HG03558 (cell line): ENCODE data around the gene SCN8A.
"Not testable (repeated sequence)": the region's sequence is repeated elsewhere in the genome, so short reads cannot be mapped to it uniquely, and the experiment has no call there.

Experiments
- ATAC-seq: cut with Tn5 transposase; IDR thresholded peaks from one replicate; pipeline ENCODE4 v1.9.1; 2021; ENCODE audit warnings: moderate number of reproducible peaks; ENCODE audit not compliant: unreplicated experiment; ENCODE audit errors: extremely low read depth

Gene SCN8A

DNA sequence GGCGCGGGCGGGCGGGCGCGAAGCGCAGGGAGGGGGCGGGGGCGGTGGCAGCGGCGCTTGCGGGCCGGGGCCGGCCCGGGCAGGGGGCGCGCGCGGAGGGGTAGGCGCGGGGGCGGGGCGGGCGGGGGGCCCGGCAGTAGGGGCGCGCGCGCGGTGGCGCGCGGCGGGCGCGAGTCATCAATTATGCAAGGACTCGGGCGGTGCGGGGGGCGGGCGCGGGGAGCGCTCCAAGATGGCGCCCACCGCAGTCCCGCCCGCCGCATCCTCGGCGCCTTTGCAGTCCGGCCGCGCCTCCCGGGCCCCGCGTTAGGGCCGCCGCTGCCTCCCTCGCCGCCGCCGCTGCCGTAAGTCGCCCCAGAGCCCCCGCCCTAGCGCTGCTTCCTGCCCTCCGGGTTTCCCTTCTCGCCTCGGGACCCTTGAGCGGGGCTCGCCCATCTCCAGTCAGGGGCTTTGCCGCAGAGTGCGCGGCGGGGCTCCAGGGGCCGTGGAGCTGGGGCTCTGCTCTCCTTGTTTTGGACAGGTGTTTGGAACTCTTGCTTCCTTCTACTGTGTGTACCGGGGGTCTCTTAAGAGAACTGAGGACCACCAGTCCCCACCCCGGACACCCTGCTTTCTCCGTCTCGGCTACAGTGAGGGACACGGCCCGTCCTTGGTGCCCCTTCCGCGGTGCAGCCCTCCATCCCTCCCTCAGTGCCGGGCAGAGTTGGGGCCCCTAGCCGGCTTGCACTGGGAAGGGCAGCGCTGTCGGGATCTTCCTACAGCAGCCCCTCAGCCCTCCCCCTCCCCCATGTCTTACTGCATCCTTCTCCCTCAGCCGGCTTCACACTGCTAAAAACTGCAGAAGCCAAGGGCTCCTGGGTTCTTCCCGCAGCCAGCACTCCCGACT is at the start of gene SCN8A:
SCN8A (plus strand) TSS at position 218 of the 886 bp plus-strand sequence. CDS start 71,585 bp downstream, outside the sequence.
- no peak for ATAC-seq

GRCh38 chr12:51546097-51546496 is 44.9 kb upstream of the SCN8A start:
- no peak for ATAC-seq

GRCh38 chr12:51547606-51548005 is 43.4 kb upstream of the SCN8A start:
- ATAC-seq: no peak

DNA sequence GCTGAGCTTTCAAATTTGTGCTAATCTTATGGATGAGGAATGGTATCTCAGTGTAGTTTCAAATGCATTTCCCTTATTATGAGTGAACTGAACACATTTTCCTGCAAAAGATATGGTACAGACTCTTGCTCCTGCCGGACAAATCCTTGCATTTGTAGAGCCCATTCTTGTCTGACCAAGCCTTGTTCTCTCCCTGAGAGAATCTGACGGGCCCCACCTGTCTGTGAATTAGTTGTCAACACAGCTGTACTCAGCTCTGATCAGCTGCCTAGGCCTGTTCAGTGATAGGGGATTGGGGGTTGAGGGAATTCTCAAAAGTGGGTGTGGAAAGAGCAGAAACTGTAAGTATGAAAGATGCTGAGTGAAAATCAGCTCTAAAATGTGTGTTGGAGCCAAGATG is 42.8 kb upstream of the SCN8A start:
- ATAC-seq: no peak

DNA sequence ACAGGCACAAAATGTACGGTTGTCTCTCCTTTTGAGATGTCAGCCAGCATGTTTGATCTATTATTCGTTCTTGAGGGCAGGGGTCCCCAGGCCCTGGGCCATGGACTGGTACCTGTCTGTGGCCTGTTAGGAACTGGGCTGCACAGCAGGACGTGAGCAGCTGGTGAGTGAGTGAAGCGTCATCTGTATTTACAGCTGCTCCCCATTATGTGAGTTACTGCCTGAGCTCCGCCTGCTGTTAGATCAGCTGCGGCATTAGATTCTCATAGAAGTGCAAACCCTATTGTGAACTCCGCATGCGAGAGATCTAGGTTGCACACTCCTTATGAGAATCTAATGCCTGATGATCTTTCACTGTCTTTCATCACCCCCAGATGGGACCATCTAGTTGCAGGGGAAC is 41.4 kb upstream of the SCN8A start:
- no peak for ATAC-seq

DNA sequence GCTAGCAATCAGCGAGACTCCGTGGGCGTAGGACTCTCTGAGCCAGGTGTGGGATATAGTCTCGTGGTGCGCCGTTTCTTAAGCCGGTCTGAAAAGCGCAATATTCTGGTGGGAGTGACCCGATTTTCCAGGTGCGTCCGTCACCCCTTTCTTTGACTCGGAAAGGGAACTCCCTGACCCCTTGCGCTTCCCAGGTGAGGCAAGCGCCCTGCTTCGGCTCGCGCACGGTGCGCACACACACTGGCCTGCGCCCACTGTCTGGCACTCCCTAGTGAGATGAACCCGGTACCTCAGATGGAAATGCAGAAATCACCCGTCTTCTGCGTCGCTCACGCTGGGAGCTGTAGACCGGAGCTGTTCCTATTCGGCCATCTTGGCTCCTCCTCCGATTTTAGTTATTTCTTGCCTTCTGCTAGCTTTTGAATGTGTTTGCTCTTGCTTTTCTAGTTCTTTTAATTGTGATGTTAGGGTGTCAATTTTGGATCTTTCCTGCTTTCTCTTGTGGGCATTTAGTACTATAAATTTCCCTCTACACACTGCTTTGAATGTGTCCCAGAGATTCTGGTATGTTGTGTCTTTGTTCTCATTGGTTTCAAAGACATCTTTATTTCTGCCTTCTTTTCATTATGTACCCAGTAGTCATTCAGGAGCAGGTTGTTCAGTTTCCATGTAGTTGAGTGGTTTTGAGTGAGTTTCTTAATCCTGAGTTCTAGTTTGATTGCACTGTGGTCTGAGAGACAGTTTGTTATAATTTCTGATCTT is 22.6 kb upstream of the SCN8A start:
- not testable (repeated sequence) for ATAC-seq

DNA sequence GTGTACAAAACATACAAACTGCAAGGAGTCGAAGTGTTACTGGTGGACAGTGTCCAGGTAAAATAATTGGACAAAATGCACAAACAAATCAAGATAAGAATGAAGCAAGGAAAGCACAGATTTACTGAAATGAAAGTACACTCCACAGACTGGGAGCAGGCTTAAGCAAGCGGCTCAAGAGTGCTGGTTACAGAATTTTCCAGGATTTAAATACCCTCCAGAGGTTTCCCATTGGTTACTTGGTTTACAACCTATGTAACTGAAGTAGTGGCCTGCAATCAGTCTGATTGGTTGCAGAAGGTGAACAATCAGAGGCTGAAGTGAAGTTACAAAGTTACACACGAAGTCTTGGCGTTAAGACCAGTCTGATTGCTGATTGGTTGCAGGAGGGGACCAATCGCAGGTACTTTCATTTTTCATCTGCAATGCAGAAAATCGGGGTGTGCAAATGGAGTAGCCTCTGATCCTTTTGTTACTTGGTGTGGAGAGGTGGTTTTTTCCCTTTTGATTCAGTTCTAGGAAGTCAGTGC is 11.6 kb upstream of the SCN8A start:
- no peak for ATAC-seq

DNA sequence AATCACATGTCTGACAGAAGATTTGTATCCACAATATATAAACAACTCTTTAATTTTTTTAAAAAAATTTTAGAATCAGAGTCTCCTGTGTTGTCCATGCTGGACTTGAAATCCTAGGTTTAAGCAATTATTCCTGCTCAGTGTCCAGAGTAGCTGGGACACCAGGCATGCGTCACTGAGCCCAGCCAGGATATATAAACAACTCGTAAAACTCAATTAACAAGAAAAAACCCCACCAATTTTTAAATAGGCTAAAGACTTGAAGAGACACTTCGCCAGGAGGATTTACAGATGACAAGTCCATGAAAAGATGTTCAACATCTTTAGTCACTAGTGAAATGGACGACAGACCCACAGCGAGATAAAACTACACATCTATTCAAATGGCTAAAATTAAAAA is 2.0 kb upstream of the SCN8A start:
- ATAC-seq: no peak

DNA sequence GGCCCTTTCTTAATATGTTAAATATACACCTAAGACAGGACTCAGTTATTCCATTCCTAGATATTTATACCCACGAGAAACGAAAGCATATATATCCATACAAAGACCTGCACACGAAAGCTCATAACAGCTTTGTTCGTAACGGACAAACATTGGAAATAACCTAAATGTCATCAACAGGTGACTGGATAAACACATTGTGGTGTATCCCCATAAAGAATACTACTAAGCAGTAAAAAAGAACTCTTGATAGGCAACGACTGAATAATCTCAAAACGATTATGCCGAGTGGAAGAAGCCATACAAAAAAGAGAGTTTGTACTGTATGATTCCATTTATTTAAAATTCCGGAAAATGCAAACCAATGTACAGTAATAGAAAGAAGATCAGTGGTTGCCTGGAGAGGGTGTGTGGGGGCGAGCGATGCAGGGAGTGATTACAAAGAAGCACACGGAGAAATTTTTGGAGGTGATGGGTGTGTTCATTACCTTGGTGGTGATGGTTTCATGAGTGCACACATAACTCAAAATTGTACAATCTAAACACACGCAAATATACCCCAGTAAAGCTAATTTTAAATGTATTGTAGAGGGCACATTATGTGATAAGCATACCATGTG is 1.4 kb upstream of the SCN8A start:
- ATAC-seq: no peak

DNA sequence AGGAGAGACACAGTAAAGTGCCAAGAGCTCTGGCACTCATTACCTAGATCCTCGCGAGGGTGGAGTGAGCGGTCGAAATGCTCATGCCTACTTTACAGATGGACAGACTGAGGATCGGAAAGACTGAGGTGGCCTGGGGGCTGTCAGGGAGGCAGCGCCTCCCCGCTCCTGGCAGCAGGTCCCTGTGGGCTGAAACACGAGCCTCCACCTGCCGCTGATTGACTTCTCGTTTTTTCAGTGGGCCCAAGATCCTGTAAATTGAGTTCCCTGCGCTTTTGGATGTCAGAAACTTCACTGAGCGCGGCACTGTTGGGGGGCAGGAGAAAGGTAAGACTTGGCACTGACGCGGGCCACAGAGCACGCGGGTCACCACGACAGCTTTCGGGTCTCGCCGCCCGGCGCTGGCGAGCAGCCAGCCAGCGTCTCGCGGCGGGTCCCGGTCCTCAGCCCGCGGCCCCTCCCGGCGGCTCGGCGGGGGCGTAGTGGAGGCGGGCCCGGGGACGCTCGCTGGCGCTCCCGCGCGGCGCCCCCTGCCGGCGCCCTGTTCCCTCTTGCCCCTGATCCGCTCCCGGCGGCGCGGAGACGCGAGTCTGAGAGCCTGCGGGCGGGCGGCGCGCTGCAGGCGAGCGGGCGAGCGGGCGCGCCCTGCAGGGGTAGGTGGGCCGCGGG is 552 bp upstream of the SCN8A start:
- ATAC-seq: no peak

- no peak for ATAC-seq
These were observed 1.1 kb downstream of the SCN8A start for GRCh38 chr12:51592034-51592705.

GRCh38 chr12:51593021-51593420 is 2.0 kb downstream of the SCN8A start:
- ATAC-seq: no peak

DNA sequence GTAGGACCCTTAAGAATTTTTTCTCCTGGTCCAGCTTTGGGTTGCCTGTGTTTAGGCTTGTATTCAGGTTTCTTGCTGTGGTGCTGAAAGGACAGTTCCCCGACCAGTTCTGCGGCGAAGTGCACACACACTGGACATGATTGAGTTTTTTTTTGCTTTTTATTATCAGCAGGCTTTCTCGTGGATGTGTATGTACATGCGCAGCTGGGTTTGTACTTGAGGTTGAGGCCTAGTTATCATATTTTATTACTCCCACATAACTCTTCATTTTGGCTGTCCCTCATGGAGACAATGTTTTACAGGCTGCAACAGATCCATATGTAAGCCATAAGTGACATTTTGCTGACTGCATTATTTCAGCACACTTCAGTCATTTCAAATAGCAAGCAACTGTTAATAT is 2.5 kb downstream of the SCN8A start:
- no peak for ATAC-seq

DNA sequence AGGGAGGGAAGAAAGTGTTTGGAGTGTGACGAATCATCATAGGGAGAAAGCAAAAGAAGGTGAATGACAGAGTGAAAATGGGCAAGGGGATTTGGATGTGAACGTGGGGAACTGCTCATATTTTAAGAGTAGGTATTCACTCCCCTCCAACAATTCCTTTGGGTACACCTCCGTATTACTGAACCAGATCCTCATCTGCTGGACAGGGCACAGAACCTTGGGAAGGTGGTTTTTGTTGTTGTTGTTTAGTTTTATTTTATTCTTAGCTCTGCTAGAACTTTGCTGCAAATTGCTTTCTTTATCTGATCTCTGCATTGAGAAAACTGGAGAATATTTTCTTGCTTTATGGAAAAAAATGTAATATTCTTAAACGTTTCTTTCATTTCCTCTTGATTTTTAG is 7.1 kb downstream of the SCN8A start:
- no peak for ATAC-seq

- ATAC-seq: no peak
These were observed 9.7 kb downstream of the SCN8A start for GRCh38 chr12:51600721-51601120.

DNA sequence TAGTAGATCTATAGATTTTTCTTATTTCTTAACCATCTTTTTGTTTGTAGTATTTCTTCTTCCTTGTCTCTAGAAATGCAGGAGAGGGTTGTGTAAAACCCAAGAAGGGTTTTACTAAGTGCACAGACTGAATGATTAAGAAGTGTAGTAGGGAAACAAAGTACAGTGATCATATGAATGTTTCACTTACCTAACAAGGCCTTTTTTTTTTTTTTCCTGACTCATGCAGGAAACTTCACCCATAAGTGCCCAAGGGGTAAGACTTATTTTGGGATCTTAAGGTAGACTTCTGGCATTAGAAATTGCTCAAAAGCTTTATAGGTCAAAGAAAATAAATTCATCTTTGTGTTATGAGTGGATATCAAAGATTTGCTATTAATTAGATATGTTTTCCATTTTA is 10.2 kb downstream of the SCN8A start:
- no peak for ATAC-seq

GRCh38 chr12:51605896-51606295 is 14.9 kb downstream of the SCN8A start:
- ATAC-seq: not testable (repeated sequence)

GRCh38 chr12:51607197-51607596 is 16.2 kb downstream of the SCN8A start:
- ATAC-seq: not testable (repeated sequence)

- ATAC-seq: no peak
These were observed 29.4 kb downstream of the SCN8A start for GRCh38 chr12:51620448-51620847.
